Measurements from ENCODE around the gene PPIE.

GRCh38 chr1:39805385-39805784 lies 66.7 kb downstream of the PPIE start:
- no peak for TF ChIP-seq EP300 (IDR thresholded peaks at IDR 0.05; ENCODE audit: borderline replicate concordance)
- TF ChIP-seq EGR1 (IDR thresholded peaks at IDR 0.05), result no peak
- TF ChIP-seq MAX (IDR thresholded peaks at IDR 0.05), result no peak
- no peak for TF ChIP-seq CEBPB (IDR thresholded peaks at IDR 0.05)
- no peak for TF ChIP-seq TAF1 (IDR thresholded peaks at IDR 0.05; ENCODE audit: low read depth)
- TF ChIP-seq RAD21 (IDR thresholded peaks at IDR 0.05; ENCODE audit: low read depth), result no peak
- no peak for TF ChIP-seq USF1 (IDR thresholded peaks at IDR 0.05)
- TF ChIP-seq TEAD4 (IDR thresholded peaks at IDR 0.05), result no peak
- TF ChIP-seq, protein P1, sequence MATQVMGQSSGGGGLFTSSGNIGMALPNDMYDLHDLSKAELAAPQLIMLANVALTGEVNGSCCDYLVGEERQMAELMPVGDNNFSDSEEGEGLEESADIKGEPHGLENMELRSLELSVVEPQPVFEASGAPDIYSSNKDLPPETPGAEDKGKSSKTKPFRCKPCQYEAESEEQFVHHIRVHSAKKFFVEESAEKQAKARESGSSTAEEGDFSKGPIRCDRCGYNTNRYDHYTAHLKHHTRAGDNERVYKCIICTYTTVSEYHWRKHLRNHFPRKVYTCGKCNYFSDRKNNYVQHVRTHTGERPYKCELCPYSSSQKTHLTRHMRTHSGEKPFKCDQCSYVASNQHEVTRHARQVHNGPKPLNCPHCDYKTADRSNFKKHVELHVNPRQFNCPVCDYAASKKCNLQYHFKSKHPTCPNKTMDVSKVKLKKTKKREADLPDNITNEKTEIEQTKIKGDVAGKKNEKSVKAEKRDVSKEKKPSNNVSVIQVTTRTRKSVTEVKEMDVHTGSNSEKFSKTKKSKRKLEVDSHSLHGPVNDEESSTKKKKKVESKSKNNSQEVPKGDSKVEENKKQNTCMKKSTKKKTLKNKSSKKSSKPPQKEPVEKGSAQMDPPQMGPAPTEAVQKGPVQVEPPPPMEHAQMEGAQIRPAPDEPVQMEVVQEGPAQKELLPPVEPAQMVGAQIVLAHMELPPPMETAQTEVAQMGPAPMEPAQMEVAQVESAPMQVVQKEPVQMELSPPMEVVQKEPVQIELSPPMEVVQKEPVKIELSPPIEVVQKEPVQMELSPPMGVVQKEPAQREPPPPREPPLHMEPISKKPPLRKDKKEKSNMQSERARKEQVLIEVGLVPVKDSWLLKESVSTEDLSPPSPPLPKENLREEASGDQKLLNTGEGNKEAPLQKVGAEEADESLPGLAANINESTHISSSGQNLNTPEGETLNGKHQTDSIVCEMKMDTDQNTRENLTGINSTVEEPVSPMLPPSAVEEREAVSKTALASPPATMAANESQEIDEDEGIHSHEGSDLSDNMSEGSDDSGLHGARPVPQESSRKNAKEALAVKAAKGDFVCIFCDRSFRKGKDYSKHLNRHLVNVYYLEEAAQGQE (IDR thresholded peaks at IDR 0.05; ENCODE audit: low read depth), result no peak
- TF ChIP-seq TCF12 (IDR thresholded peaks at IDR 0.05; ENCODE audit: low read depth), result no peak

Data from Ishikawa (cell line).